ENCODE data around the gene ERN1. TPM values are rescaled to one million over a fixed set of nuclear protein-coding genes. Genes with fewer than 3 reads are reported as not detected.

ERN1 gene
- polyA plus RNA-seq, 1 experiment, result 8.6 TPM

- ChIA-PET CTCF (no interaction called here), POLR2A (no interaction called here)
- Histone ChIP-seq H3K4me3 (ENCODE audit: low read depth, low read length) (no peak overlapping the region), H3K36me3 (ENCODE audit: control insufficient read depth, insufficient read depth, low read length) (peaks cover 4% of the 10 kb centered on the region), H3K27me3 (ENCODE audit: control insufficient read depth, insufficient read depth, low read length) (no peaks in the 10 kb centered on the region)
- no peak for DNase-seq (ENCODE audit: low read depth)
- TF ChIP-seq CTCF (IDR thresholded peaks at IDR 0.05; ENCODE audit: insufficient read depth, low read depth, low read length), result no peak
These were observed 26.7 kb upstream of the ERN1 start for GRCh38 chr17:64156670-64157069.

- no peak for DNase-seq (ENCODE audit: low read depth)
- TF ChIP-seq CTCF (IDR thresholded peaks at IDR 0.05; ENCODE audit: insufficient read depth, low read depth, low read length), result no peak
- ChIA-PET POLR2A (no interaction called here), CTCF (interaction anchor here (0.8 to 1.0 kb wide), 2 partner anchors 126 to 162 kb away, joined by 3 read pairs; no protein-coding TSS in a partner anchor)
- no peaks in the 10 kb centered on the region for H3K27me3 ChIP-seq (ENCODE audit: control insufficient read depth, insufficient read depth, low read length)
- no peak overlapping the region for H3K4me3 ChIP-seq (ENCODE audit: low read depth, low read length)
- H3K36me3 ChIP-seq (ENCODE audit: control insufficient read depth, insufficient read depth, low read length), result peaks cover 4% of the 10 kb centered on the region
These were observed 26.0 kb upstream of the ERN1 start for GRCh38 chr17:64155751-64156544.

GRCh38 chr17:64155129-64155528 lies 25.2 kb upstream of the ERN1 start:
- Histone ChIP-seq H3K27me3 (ENCODE audit: control insufficient read depth, insufficient read depth, low read length) (no peaks in the 10 kb centered on the region), H3K4me3 (ENCODE audit: low read depth, low read length) (no peak overlapping the region), H3K36me3 (ENCODE audit: control insufficient read depth, insufficient read depth, low read length) (peaks cover 4% of the 10 kb centered on the region)
- no peak for DNase-seq (ENCODE audit: low read depth)
- POLR2A ChIA-PET, result no interaction called here
- TF ChIP-seq CTCF (IDR thresholded peaks at IDR 0.05; ENCODE audit: insufficient read depth, low read depth, low read length), result no peak
- CTCF ChIA-PET, result interaction anchor here (0.6 to 2.0 kb wide), 7 partner anchors 8 to 163 kb away, joined by 3 to 11 read pairs (median 3); no protein-coding TSS in a partner anchor

GRCh38 chr17:64154717-64155116 lies 24.8 kb upstream of the ERN1 start:
- CTCF ChIA-PET, result interaction anchor here (0.6 to 2.0 kb wide), 7 partner anchors 8 to 164 kb away, joined by 3 to 11 read pairs (median 3); no protein-coding TSS in a partner anchor
- TF ChIP-seq CTCF (IDR thresholded peaks at IDR 0.05; ENCODE audit: insufficient read depth, low read depth, low read length), result peak; percentile 37
- H3K4me3 ChIP-seq (ENCODE audit: low read depth, low read length), result no peak overlapping the region
- H3K36me3 ChIP-seq (ENCODE audit: control insufficient read depth, insufficient read depth, low read length), result peaks cover 4% of the 10 kb centered on the region
- POLR2A ChIA-PET, result interaction anchor here (0.9 kb wide), 1 partner anchor 10 kb away, joined by 4 read pairs; no protein-coding TSS in a partner anchor
- DNase-seq (ENCODE audit: low read depth), result no peak
- no peaks in the 10 kb centered on the region for H3K27me3 ChIP-seq (ENCODE audit: control insufficient read depth, insufficient read depth, low read length)

GRCh38 chr17:64154313-64154695 lies 24.4 kb upstream of the ERN1 start:
- ChIA-PET CTCF (interaction anchor here (1.0 to 2.0 kb wide), 6 partner anchors 8 to 127 kb away, joined by 3 to 11 read pairs (median 3); no protein-coding TSS in a partner anchor), POLR2A (interaction anchor here (0.9 kb wide), 1 partner anchor 9 kb away, joined by 4 read pairs; no protein-coding TSS in a partner anchor)
- no peak for TF ChIP-seq CTCF (IDR thresholded peaks at IDR 0.05; ENCODE audit: insufficient read depth, low read depth, low read length)
- Histone ChIP-seq H3K27me3 (ENCODE audit: control insufficient read depth, insufficient read depth, low read length) (no peaks in the 10 kb centered on the region), H3K4me3 (ENCODE audit: low read depth, low read length) (no peak overlapping the region), H3K36me3 (ENCODE audit: control insufficient read depth, insufficient read depth, low read length) (peaks cover 4% of the 10 kb centered on the region)
- no peak for DNase-seq (ENCODE audit: low read depth)
